GM12878 (cell line): Measurements from ENCODE around the gene BCAS3. TPM values are rescaled to one million over a fixed set of nuclear protein-coding genes. Genes with fewer than 3 reads are reported as not detected.
A peak's percentile ranks its signal among the peaks of the same experiment; 100 is the strongest.
"Not testable (repeated sequence)": the region's sequence is repeated elsewhere in the genome, so short reads cannot be mapped to it uniquely, and the experiment has no call there.

Source experiments
- ATAC-seq: fragments of 200-7000 bp; cut with Tn5 transposase; 3 replicates; pipeline ENCODE4 v1.9.1; 2020; ENCODE audit warnings: mild to moderate bottlenecking, moderate library complexity
- BruUV-seq: library from RNA; stranded (reverse); fragments of 400-500 nt; replicated peaks from 2 replicates; lab custom pipeline; 2021; lab: Mats Ljungman, UMichigan
- CTCF ChIA-PET: fragments of 300-600 bp; sonication (Branson Sonifier 250); formaldehyde crosslinking; extraction: SDS; loops from one replicate; lab custom pipeline; 2021; ENCODE audit warnings: inconsistent platforms; lab: Yijun Ruan, JAX
- POLR2A ChIA-PET: fragments of 350-600 bp; formaldehyde crosslinking; extraction: SDS; loops from one replicate; lab custom pipeline; 2021; ENCODE audit warnings: inconsistent platforms; lab: Charles Lee
- RAD21 ChIA-PET: fragments of 300-600 bp; sonication (Branson Sonifier 250); formaldehyde crosslinking; loops from one replicate; lab custom pipeline; 2023; ENCODE audit warnings: antibody characterized with exemption; ENCODE audit not compliant: unreplicated experiment; lab: Charles Lee
- SMC1A ChIA-PET: fragments of 300-600 bp; sonication (Branson Sonifier 250); formaldehyde crosslinking; loops from one replicate; lab custom pipeline; 2023; ENCODE audit not compliant: unreplicated experiment, uncharacterized antibody; lab: Charles Lee
- DNase-seq: peaks from one replicate; pipeline ENCODE4 v3.0.0-alpha.2; 2011; ENCODE audit warnings: low read depth, low spot score
- FAIRE-seq: peaks from 3 replicates; lab custom pipeline; 2011; peaks lifted over from hg19 to GRCh38; lab: Jason Lieb, UNC
- H2AFZ ChIP-seq: 2 replicates; pipeline ENCODE4 v1.6.0; 2011; ENCODE audit warnings: low read depth, low read length, control low read depth; ENCODE audit not compliant: control insufficient read depth
- H3K27ac ChIP-seq: 2 replicates; pipeline ENCODE4 v1.5.1; 2011; ENCODE audit warnings: control low read depth; ENCODE audit not compliant: control insufficient read depth, insufficient read depth
- H3K27me3 ChIP-seq, 2 experiments: replicated peaks in 1 of 2; 2 replicates each; pipeline versions ENCODE4 v1.6.0 to v1.6.1; 2011; ENCODE audit warnings: low read length in 1 of 2; ENCODE audit not compliant: control insufficient read depth in 2 of 2, insufficient read depth in 2 of 2
- H3K36me3 ChIP-seq, 2 experiments: 2 replicates each; pipeline ENCODE4 v1.5.1; 2011; ENCODE audit warnings: low read length in 1 of 2; ENCODE audit not compliant: control insufficient read depth in 2 of 2, insufficient read depth in 2 of 2
- H3K4me1 ChIP-seq: 2 replicates; pipeline ENCODE4 v1.6.1; 2011; ENCODE audit warnings: mild to moderate bottlenecking, low read length, moderate library complexity, mixed read lengths; ENCODE audit not compliant: control insufficient read depth, insufficient read depth
- H3K4me2 ChIP-seq: 2 replicates; pipeline ENCODE4 v1.6.0; 2011; ENCODE audit warnings: control low read depth; ENCODE audit not compliant: control insufficient read depth, insufficient read depth
- H3K4me3 ChIP-seq: fragments of 200-600 bp; sonication (generic); 2 replicates; pipeline ENCODE4 v1.5.1; 2016
- H3K79me2 ChIP-seq: 2 replicates; pipeline ENCODE4 v1.6.0; 2011; ENCODE audit warnings: low read length; ENCODE audit not compliant: control insufficient read depth, insufficient read depth
- H3K9ac ChIP-seq: 2 replicates; pipeline ENCODE4 v1.8.0; 2011; ENCODE audit warnings: low read length, control low read depth, mixed read lengths; ENCODE audit not compliant: control insufficient read depth, insufficient read depth
- H3K9me3 ChIP-seq: replicated peaks from 3 replicates; pipeline ENCODE4 v1.5.1; 2011; ENCODE audit warnings: mild to moderate bottlenecking, low read length; ENCODE audit not compliant: control insufficient read depth, insufficient read depth
- H4K20me1 ChIP-seq: 2 replicates; pipeline ENCODE4 v1.6.0; 2011; ENCODE audit not compliant: control insufficient read depth, insufficient read depth
- MTA3 ChIP-seq: IDR thresholded peaks from 2 replicates; pipeline ENCODE4 v1.6.1; 2012; ENCODE audit warnings: low read length, inconsistent platforms, borderline replicate concordance
- MYC ChIP-seq: IDR thresholded peaks from 2 replicates; pipeline ENCODE4 v1.6.1; 2011; ENCODE audit warnings: mild to moderate bottlenecking, low read length, moderate library complexity, inconsistent platforms; ENCODE audit not compliant: insufficient read depth, insufficient replicate concordance, insufficient read length, severe bottlenecking
- NFIC ChIP-seq: IDR thresholded peaks from 2 replicates; pipeline ENCODE4 v1.6.1; 2012; ENCODE audit warnings: low read depth, mild to moderate bottlenecking, inconsistent platforms, low read length, moderate library complexity
- NFXL1 ChIP-seq: fragments of 450-650 bp; IDR thresholded peaks from 2 replicates; pipeline ENCODE4 v1.6.1; 2017; ENCODE audit warnings: antibody characterized with exemption, mild to moderate bottlenecking, borderline replicate concordance
- RB1 ChIP-seq: fragments of 450-650 bp; formaldehyde crosslinking; IDR thresholded peaks from 2 replicates; pipeline ENCODE4 v1.6.1; 2017; ENCODE audit warnings: mild to moderate bottlenecking, borderline replicate concordance
- SREBF2 ChIP-seq: IDR thresholded peaks from 2 replicates; pipeline ENCODE4 v1.6.1; 2012; ENCODE audit warnings: mild to moderate bottlenecking, low read length
- WRNIP1 ChIP-seq: IDR thresholded peaks from 2 replicates; pipeline ENCODE4 v1.6.1; 2011; ENCODE audit warnings: low read depth, low read length, improper control_type of control experiment, borderline replicate concordance
- YBX1 ChIP-seq: fragments of 450-650 bp; IDR thresholded peaks from 2 replicates; pipeline ENCODE4 v1.6.1; 2016; ENCODE audit warnings: antibody characterized with exemption
- WGBS: methylation state at CpG from one replicate; pipeline ENCODE4 v1.1.6; 2016; ENCODE audit warnings: low lambda C conversion rate; ENCODE audit not compliant: insufficient replicate concordance, insufficient coverage; ENCODE audit errors: missing lambda C conversion rate; 5-methylcytosine and 5-hydroxymethylcytosine counted together
- in situ Hi-C: fragments of 300-500 bp; cut with MboI; formaldehyde crosslinking; loops from 9 replicates; pipeline ENCODE4 v1.14.3; 2018; ENCODE audit warnings: mixed read lengths
- intact Hi-C: fragments of 100-400 bp; cut with micrococcal nuclease; formaldehyde crosslinking; loops from one replicate; pipeline ENCODE4 v1.14.2; 2022; ENCODE audit not compliant: unreplicated experiment
- polyA plus RNA-seq, 11 experiments: library from polyadenylated mRNA; depleted of rRNA in 4 of 11; unstranded in 6 of 11; stranded (reverse) in 5 of 11; fragments of >200 nt; fragmentation: Nextera tagmentation in 4 of 11; fragmentation: Illumina TruSeq in 1 of 11; extraction: Ambion mirVana in 4 of 11; extraction: Trizol in 1 of 11; gene quantifications; 1 replicate in 1 of 11; 2 replicates in 10 of 11; pipeline versions ENCODE4 v1.2.1 to v1.2.3, GENCODE V29; 2011 to 2016; ENCODE audit warnings: inconsistent platforms in 2 of 11, missing spikeins in 2 of 11, low read depth in 1 of 11
- total RNA-seq, 4 experiments: library from RNA; depleted of rRNA in 3 of 4; stranded (reverse); fragments of >200 nt in 3 of 4; fragmentation: Illumina TruSeq in 1 of 4; extraction: Trizol in 1 of 4; gene quantifications; 2 replicates each; pipeline versions ENCODE4 v1.2.1 to v1.2.3, GENCODE V29; 2013 to 2021
- TF ChIP-seq, protein P1 (sequence below), 3 experiments: IDR thresholded peaks in 2 of 3; conservative IDR thresholded peaks in 1 of 3; 2 replicates each; pipeline ENCODE4 v1.5.1; 2011; ENCODE audit warnings: low read depth in 3 of 3, low read length in 3 of 3, mild to moderate bottlenecking in 3 of 3, control low read depth in 2 of 3, moderate library complexity in 2 of 3, inconsistent platforms in 1 of 3, mixed read lengths in 1 of 3; ENCODE audit not compliant: control insufficient read depth in 2 of 3, insufficient read depth in 1 of 3; ENCODE audit errors: extremely low read depth in 1 of 3
- TF ChIP-seq, protein P2 (sequence below): fragments of 150-350 bp; IDR thresholded peaks from 2 replicates; pipeline ENCODE4 v1.6.1; 2014; ENCODE audit warnings: mild to moderate bottlenecking, low read depth, low read length

The BCAS3 gene
- total and polyA plus RNA-seq, 10 of the 15 experiments (the other 5 are each of a cell fraction or from before 2014, with no cell fraction given): 2.1 to 11.0 (median 6.6) TPM

DNA sequence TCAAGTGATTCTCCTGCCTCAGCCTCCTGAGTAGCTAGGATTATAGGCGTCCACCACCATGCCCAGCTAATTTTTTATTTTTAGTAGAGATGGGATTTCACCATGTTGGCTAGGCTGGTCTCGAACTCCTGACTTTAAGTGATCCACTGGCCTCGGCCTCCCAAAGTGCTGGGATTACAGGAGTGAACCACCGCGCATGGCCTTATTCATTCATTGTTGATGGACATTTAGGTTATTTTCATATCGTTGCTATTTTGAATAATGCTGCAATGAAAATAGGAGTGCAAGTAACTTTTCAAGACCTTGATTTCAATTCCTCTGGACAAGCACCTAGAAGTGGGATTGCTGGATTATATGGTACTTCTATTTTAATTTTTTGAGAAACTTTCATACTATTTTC is 752.2 kb downstream of the BCAS3 start:
- FAIRE-seq, intact Hi-C loops, RAD21 ChIA-PET, H3K9me3 ChIP-seq, DNase-seq, H3K4me1 ChIP-seq, H3K79me2 ChIP-seq, CTCF ChIA-PET, ATAC-seq, H3K36me3 ChIP-seq, H3K27ac ChIP-seq, H3K27me3 ChIP-seq, H3K4me2 ChIP-seq, H3K4me3 ChIP-seq, BruUV-seq, in situ Hi-C loops, H3K9ac ChIP-seq, H2AFZ ChIP-seq, POLR2A ChIA-PET, H4K20me1 ChIP-seq: not testable (repeated sequence)
- peak; percentile 83; the same call in 1 of the 2 replicates for TF ChIP-seq NFXL1
- WGBS: 35% methylated on average over 6 of the region's 6 CpGs
- SMC1A ChIA-PET: interaction anchor here (1.7 kb wide), 1 partner anchor 39 kb away, joined by 4 read pairs; no protein-coding TSS in a partner anchor

DNA sequence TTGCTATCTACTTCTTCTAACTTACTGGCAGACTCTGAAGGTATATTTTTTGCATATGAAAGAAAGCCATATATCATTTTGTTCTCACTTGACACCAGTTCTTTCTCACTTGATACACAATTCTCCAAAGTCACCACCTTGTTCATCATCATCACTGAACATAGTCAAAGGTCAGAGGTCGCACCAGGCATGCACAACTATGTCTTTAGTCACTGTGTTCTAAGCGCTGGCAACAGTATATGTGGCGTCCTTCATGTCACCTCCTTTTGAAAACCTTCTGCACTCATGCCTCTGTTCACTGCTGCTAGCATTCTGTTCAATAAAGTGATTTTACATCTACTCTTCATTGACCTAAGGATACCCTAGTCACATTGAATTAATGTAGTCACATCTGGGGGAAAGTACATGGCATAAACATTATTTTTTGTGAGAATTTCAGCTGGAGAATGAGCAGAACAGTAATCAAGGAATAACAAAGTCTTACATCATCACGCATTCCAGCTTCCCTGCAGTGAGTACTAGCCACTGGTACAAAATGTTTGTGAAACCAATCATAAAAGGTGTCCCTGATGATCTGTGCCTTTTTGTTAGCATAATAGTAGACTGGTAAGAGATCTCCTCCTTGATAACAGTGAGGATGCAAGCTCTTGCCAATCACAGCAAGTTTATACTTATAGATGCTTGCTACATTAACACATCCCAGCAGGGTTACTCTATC is 754.1 kb downstream of the BCAS3 start:
- Histone ChIP-seq H3K4me1 (no peaks in the 10 kb centered on the region), H4K20me1 (no peaks in the 10 kb centered on the region), H3K27me3 (no peaks in the 10 kb centered on the region; a peak in 1 of 4 replicates), H3K36me3 (no peaks in the 10 kb centered on the region), H3K27ac (no peak overlapping the region), H3K4me3 (no peak overlapping the region), H3K4me2 (no peak overlapping the region), H2AFZ (no peak overlapping the region), H3K9me3 (peaks cover 3% of the 10 kb centered on the region; the same call in 1 of the 3 replicates), H3K79me2 (no peaks in the 10 kb centered on the region), H3K9ac (no peak overlapping the region)
- CTCF ChIA-PET: no interaction called here
- in situ Hi-C loops (no loop called here), intact Hi-C loops (no loop called here)
- FAIRE-seq (no peak), ATAC-seq (no peak), DNase-seq (no peak)
- WGBS: 23% methylated on average over 4 of the region's 4 CpGs
- RAD21 ChIA-PET: no interaction called here
- POLR2A ChIA-PET: no interaction called here
- SMC1A ChIA-PET: no interaction called here
- BruUV-seq: no TSS peak
- TF ChIP-seq RB1 (no peak), SREBF2 (no peak), MYC (no peak), NFIC (no peak), MTA3 (no peak), WRNIP1 (no peak), YBX1 (no peak)
- TF ChIP-seq, protein P1, sequence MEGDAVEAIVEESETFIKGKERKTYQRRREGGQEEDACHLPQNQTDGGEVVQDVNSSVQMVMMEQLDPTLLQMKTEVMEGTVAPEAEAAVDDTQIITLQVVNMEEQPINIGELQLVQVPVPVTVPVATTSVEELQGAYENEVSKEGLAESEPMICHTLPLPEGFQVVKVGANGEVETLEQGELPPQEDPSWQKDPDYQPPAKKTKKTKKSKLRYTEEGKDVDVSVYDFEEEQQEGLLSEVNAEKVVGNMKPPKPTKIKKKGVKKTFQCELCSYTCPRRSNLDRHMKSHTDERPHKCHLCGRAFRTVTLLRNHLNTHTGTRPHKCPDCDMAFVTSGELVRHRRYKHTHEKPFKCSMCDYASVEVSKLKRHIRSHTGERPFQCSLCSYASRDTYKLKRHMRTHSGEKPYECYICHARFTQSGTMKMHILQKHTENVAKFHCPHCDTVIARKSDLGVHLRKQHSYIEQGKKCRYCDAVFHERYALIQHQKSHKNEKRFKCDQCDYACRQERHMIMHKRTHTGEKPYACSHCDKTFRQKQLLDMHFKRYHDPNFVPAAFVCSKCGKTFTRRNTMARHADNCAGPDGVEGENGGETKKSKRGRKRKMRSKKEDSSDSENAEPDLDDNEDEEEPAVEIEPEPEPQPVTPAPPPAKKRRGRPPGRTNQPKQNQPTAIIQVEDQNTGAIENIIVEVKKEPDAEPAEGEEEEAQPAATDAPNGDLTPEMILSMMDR (IDR thresholded peaks at IDR 0.05 in 2 of 3, conservative IDR thresholded peaks at IDR 0.05 in 1 of 3; ENCODE audit: control insufficient read depth in 2 of 3, extremely low read depth in 1 of 3, insufficient read depth in 1 of 3, low read depth in 3 of 3, low read length in 3 of 3): no peak
- TF ChIP-seq, protein P2, sequence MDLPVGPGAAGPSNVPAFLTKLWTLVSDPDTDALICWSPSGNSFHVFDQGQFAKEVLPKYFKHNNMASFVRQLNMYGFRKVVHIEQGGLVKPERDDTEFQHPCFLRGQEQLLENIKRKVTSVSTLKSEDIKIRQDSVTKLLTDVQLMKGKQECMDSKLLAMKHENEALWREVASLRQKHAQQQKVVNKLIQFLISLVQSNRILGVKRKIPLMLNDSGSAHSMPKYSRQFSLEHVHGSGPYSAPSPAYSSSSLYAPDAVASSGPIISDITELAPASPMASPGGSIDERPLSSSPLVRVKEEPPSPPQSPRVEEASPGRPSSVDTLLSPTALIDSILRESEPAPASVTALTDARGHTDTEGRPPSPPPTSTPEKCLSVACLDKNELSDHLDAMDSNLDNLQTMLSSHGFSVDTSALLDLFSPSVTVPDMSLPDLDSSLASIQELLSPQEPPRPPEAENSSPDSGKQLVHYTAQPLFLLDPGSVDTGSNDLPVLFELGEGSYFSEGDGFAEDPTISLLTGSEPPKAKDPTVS: no peak
